ENCODE data around the gene FAM111B.
A peak's percentile ranks its signal among the peaks of the same experiment; 100 is the strongest.
"Not testable (repeated sequence)": the region's sequence is repeated elsewhere in the genome, so short reads cannot be mapped to it uniquely, and the experiment has no call there.

The FAM111B gene

DNA sequence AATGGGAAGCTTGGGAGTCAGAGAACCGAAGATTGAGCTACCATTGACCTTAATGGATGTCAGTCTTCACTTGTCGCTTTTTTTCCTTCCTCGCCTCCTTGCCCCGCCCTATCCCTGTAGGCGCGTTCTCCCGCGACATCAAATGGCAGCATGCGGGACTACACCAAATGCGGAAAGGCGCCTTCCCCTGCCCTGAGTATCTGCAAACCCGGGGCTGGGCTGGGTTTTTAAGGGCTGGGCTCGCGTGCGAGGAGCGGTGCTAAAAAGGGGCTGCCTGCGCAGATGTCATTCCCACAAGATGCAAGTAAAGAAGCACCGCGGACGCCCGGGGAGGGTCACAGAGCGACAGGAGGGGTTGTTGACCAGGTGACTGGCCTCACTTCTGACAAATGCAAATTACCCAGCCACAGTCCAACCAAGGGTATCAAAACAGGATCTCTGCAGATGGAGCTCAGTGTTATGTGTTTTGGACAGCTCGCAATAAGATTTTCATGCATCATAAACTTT is 4.7 kb upstream of the FAM111B start:
- DNase-seq: peak in 1 of 2 donors; percentile 7

DNA sequence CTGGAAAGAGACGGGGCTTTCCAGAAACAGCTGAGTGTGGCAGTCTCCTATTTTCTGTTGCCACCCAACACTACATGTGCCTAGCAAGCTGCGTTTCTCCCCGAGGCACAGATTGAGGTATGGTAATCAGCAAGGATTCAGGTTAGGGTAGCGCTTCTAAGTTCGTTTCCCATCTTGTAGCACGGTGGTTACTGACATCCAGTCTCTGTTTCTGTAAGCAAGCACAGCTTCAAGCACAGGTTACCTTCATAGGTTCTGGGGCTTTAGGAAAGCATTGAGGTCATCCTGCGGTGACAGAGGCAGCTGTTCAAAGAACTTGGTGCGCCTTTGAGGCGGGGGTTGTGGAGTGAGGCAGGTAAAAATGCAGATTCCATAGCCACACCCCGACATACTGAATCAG is 684 bp downstream of the FAM111B start:
- not testable (repeated sequence) for DNase-seq

DNA sequence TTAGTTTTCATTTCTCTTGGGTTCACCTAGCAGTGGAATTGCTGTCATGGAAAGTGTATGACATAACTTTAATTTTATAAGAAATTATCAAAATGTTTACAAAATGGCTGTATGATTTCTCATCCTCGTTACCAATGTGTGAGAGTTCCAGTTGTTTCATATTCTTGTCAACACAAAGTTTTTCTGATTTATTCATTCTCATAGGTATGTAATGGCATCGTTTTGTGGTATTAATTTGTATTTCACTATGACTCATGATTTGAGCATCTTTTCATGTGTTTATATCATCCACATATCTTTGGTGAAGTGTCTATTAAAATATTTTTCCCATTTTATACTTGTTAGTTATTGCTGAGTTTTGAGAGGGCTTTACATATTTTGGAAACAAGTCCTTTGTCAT is 5.5 kb downstream of the FAM111B start:
- no peak for DNase-seq

DNA sequence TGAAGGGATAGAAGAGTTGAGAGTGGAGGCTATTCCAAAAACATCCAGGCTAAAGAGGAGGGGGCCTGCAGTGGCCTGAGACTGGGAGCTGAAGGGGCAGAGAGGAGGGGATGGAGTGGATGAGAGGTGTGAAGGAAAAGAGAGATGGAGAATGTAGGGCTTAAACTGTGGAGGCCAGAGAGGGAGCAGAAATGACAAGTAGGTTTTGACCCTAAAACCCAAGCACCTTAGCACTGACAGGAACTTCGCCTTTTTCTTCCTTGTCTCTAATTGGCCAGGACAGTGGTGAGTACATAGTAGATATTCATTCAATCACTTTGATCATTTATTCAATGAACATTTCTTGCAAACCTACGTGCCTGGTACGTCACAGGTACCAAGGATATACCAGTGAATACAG is 7.3 kb downstream of the FAM111B start:
- DNase-seq: no peak

DNA sequence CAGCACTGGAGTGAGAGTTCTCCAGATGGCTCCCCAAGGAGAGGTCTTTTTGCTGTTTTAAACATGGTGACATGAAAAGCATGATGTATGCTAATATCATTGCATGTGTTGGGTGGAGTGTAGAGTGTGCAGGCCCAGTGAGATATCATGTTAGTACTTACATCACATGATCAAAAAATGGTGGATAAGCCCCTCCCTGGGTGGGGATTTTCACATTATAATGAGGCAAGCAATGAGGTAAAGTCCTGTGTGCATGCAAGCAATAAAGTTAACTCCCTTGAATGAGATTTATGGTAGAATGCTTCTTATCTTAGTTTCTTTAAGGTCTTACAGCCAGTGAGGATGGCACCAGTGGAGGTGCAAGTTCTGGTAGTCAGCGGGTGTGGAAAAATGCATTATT is 8.5 kb downstream of the FAM111B start:
- no peak for DNase-seq

DNA sequence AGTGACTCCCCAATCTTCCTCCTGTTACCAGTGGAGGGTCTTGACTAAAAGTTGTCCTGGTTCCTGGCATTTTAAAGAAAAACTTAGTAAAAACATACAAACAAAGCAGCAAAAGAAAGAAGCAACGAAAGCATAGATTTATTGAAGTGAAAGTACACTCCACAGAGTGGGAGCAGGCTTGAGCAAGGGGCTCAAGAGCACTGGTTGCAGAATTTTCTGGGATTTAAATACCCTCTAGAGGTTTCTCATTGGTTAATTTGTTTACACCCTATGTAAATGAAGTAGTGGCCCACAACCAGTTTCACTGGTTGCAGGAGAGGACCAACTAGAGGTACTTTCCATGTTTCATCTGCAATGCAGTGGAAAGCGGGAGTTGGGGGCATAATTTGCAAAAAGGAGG is 10.7 kb downstream of the FAM111B start:
- DNase-seq: no peak

DNA sequence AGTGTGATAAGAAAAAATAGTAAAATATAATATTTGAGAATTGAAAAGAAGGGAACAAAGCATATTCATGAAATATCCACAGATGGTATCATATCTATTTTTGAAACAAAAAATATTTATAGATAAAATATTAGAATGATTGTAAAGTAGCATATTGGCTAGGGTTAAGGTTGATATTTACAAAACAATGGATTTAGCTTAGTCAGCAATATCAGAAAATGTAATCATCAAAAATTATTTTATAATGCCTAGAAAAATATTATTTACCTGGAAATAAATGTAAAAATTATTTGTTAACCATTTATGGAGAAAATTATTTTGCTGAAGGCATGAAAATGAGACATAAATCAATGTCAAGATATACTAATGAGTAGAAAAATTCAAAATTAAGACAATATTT is 12.8 kb downstream of the FAM111B start:
- no peak for DNase-seq

DNA sequence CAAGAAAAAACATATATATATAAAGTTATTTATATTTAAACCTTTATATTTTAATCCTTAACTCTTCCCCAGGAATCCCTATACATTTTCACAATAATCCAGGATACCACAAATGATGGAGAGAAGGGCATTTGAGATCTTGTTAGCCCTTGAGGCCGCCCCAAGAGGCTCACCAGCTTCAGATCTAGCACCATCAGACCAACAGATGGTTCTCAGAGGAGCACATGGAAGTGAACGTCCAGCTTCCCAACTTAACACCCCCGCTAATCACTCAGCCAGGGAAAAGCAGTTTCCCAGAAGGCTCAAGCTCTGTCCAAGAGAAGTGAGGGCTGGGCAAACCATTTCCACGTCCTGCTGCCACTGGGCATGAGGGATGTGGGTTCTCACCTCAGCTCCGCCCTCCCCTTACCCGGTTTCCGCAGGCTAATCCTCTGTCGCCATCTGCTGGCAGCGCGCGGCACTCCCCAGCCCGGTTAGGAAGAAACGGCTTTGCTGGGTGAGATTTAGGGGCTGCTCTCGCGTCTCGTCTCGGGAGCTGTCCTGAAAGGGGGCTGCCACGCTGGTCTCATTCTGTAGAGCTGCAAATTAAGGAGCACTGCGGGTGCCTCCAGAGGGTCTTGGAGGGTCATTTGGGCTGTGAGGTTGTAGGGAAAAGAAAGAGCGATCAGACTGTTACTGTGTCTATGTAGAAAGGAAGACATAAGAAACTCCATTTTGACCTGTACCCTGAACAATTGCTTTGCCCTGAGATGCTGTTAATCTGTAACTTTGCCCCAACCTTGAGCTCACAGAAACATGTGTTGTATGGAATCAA is 28.8 kb downstream of the FAM111B start:
- DNase-seq: peak; percentile 43 to 64

DNA sequence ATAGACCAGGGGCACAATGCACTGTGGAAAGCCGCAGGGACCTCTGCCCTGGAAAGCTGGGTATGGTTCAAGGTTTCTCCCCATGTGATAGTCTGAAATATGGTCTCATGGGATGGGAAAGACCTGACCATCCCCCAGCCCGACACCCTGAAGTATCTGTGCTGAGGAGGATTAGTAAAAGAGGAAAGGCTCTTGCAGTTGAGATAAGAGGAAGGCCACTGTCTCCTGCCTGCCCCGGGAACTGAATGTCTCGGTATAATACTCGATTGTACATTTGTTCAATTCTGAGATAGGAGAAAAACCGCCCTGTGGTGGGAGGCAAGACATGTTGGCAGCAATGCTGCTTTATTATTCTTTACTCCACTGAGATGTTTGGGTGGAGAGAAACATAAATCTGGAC is 29.5 kb downstream of the FAM111B start:
- not testable (repeated sequence) for DNase-seq

DNA sequence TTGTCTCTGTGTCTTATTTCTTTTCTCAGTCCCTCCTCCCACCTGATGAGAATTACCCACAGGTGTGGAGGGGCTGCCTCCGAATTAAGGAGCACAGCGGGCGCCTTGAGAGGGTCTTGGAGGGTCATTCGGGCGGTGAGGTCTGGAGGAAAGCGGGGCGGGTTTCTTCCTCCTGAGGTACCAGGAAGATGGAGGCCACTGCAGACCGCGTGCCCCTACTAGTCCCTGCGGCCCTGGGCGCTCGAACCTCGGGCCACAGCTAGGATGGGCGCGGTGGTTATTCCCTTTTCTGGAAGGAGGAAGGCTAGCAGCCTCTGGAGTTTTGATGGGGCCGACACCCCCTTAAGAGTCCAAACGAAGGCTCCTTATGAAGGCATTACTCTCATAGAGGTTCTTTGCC is 30.2 kb downstream of the FAM111B start:
- DNase-seq: no peak

DNA sequence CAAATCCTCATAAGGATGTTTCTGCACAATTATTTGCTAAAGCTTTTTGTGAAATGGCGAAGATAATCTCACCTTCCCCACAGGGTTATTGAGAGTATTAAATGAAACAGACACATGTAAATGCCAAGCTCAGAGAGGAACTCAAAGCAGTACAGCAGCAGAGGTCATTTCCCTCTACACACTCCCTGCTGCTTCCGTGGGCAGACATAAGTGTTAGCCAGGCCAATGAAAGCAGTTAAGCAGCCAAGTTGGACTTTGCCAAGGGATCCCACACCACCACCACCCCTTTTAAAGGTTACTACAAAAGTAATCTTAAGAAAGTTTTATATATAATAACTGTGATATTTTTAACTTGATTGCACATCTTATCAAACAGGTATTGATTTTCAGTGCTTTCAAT is 31.6 kb downstream of the FAM111B start:
- DNase-seq: no peak

DNA sequence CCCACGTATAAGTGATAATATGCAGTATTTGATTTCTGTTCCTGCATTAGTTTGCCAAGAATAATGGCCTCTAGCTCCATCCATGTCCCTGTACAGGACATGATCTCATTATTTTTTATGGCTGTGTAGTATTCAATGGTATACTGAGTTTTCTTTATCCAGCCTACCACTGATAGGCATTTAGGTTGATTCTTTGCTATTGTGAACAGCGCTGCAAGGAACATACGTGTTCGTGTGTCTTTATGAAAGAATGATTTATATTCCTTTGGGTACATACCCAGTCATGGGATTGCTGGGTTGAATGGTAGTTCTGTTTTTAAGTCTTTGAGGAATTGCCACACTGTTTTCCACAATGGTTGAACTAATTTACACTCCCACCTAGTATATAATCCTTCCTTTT is 34.2 kb downstream of the FAM111B start:
- no peak for DNase-seq

DNA sequence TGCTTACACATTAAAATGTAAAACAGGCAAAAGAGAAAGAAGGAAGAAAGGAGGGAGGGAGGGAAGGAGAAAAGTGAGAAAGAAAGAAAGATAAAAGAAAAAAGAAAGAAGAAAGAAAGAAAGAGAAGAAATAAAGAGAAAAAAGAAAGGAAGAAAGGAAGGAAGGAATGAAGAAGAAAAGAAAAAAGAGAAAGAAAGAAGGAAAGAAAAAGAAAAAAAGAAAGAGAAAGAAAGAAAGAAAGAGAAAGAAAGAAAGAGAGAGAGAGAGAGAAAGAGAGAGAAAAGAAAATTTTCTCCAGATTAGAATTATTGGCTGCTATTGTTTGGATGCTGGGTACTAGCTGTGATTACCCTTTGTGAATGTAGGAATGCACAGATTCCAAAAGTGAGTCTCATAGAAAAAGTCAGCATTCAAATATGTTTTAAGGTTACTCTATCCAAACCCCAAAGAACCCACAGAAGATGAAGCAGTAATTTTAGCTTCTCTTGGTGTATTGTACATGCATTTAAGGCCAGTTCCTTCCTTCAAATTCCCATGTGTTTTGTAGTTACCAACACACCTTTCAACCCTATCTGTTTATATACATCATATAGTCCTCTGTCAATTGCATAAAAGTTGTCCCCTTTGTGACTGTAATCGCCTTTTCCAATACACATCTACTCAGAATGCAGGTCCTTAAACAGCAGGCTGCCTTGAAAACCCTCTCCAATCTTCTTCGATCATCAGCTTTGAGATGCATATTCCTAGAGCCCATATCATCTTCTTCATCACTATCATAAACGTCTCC is 34.8 kb downstream of the FAM111B start:
- DNase-seq: no peak

DNA sequence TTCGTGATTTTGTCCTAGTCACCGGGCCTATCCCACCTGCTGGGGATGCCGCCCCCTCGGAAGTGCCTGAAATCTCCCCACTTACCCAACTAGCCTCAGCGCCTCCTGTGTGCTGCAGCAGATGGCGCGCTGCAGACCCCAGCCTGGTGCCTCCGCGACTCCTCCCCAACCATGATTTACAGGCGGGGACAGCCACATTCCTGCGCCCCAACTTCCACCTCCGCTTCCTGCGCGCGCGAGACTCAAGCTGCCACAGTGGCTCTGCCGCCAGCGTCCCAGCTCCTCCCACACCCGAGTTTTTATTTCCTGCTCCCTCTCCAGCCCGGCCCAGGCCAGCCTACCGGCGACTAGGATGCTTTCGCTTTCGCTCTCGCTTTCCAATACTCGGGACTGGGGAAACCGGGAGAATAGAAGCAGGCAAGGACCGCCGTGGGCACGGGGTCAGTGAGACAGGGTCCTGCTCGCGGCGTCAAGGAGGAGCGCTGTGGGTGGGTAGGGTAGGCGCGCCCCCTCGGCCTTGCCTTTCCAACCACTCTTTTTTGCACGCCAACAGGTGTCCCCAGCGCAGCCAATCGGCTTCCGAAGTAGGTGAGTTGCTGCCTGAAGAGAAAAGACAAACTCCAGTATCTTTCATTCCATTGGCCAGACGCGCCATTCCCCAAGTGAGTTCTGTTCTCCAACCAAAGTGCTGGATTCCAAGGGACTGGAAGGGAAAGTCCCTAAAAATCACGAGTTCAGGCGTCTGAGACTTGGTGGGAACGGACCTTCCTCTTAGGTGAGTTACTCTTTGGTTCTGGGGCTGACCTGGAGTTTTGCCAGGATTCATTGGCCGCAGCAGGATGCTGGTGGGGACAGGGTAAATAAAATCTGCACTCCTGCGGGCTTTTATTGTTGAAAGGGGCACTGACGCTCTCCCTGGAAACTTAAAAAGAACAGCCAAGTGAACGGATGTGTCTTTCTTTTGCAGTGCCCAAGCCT is 35.8 kb downstream of the FAM111B start, which contains the start of gene FAM111A:
Gene FAM111A, plus strand, starts transcription at position 327 of the 978 bp plus-strand sequence. CDS start 6,017 bp downstream, outside the sequence.
- peak; percentile 57 to 84 for DNase-seq

DNA sequence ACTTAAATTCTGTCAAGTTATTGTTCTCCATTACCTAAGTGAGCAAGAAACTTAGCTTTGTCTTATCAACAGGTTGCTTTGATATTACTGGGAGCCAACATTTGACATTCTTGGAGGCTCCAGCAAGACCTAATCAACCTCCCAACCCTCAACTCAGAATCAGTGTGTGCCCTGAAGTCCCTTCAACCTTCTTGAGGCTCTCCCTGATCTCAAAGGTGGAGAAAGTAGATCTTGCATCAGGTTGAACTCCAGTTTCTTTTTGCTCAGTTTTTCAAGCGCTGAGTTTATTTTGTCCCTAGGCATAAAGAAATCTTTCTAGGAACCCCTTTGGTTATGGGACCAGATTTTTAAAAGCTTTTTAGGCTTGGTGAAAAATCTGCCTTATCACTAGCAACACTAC is 37.1 kb downstream of the FAM111B start:
- DNase-seq: no peak

DNA sequence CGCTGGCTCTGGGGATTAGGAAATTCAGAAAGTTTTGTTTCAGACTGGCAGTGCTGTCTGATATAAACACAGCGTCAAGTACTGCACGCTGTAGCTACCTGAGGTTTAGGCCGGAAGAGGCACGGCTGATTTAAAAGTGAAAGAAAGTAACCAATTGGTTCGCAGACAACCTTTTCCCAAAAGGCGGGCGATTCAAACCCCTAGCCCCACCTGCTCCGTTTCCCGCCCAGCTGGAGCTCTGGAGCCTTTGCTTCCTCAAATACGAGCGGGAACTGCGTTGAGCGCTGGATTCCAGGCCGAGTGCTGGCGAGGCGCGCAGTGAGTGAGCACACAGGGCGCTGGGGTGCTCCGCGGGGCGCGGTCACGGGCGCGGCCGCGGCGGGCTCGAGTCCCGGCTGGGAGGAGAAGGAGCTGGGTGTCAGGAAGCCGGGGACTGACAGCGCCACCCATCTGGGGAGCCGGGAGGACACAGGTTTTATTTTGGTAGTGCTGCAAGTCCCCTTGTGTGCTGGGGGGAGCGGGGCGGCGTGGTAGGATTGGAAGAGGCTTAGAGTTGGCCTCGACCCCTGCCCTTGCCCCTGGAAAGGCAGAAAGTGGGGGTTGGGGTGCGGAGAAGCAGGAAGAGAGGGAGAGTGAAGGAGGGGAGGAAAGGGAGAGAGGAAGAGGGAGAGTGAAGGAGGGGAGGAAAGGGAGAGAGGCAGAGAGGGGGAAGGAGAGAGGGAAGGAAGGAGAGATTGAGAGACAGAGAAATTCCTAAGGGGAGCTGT is 37.7 kb downstream of the FAM111B start:
- peak; percentile 33 to 35 for DNase-seq

DNA sequence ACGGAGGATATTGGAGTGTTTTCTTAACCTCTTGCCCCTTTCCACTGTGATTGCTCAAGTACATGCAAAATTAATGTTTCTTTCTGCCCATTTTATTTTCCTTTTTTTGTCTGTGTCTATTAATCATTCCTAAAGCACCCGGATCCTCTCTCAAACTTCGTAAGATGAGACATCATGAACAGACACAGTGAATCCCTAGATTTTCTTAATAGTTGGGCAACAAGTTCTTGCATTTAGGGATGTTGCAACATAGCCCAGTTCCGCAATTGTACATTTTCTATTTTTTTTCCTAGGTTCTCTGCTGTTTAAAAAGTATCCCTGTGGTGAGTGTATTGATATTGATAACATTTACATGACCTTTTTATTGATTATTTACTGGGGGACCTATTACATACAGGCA is 38.5 kb downstream of the FAM111B start:
- no peak for DNase-seq

DNA sequence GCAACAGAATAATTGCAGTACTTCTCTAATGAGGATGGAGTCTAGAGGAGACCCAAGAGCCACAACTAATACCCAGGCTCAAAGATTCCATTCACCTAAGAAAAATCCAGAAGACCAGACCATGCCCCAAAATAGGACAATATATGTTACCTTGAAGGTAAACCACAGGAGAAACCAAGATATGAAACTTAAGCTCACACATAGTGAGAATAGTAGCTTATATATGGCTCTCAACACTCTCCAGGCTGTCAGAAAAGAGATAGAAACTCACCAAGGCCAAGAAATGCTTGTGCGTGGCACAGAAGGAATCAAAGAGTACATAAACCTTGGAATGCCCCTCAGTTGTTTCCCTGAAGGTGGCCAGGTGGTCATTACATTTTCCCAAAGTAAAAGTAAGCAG is 44.7 kb downstream of the FAM111B start:
- DNase-seq: no peak

DNA sequence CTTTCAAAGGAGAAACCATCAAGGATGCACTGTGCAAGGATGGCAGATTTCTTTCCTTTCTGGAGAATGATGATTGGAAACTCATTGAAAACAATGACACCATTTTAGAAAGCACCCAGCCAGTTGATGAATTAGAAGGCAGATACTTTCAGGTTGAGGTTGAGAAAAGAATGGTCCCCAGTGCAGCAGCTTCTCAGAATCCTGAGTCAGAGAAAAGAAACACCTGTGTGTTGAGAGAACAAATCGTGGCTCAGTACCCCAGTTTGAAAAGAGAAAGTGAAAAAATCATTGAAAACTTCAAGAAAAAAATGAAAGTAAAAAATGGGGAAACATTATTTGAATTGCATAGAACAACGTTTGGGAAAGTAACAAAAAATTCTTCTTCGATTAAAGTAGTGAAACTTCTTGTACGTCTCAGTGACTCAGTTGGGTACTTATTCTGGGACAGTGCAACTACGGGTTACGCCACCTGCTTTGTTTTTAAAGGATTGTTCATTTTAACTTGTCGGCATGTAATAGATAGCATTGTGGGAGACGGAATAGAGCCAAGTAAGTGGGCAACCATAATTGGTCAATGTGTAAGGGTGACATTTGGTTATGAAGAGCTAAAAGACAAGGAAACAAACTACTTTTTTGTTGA is 45.4 kb downstream of the FAM111B start:
- DNase-seq: no peak

DNA sequence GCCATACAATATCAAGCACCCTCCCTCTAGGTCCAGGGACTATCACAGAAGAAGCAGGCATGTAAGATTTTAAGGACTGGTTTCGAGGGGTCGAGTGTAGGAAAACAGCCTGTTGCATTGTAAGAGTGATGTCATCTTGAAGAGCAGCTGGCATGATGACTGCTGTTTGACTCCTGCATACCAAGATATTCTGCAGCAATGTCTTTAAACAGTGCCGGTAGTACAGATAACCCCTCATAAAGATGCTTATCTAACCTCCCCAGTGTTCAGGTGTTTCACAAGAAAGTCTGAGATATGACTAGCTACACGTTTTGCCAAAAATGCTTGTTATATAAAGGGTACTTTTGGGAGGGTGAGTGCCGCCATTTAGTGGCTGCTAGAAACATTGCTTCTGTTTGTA is 47.6 kb downstream of the FAM111B start:
- no peak for DNase-seq

DNA sequence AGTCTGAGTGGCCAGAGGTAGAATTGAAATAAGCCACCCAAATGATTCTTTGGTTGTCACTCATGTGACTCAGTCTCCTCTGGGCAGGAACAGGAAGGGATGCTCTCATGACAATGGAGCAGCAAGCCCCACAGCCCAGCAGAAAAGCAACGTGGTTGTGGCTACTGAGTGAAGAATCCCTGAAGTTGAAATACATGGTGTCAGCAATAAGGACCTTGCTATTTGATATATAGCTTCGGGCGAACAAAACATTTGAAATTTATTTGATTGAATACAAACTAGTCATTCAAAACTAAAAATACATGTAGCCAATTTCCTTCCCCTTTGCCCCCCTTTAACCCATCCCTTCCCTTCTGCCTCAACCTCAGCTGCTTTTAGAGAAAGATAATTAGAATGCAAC is 50.4 kb downstream of the FAM111B start:
- DNase-seq: no peak

Data from hippocampal formation (tissue), 2 donors.